Liver (tissue), 9 donors: ENCODE results near the gene PTH1R. TPM values are rescaled to one million over a fixed set of nuclear protein-coding genes. Genes with fewer than 3 reads are reported as not detected.

Experiments used
- DNase-seq: peaks from one replicate; pipeline ENCODE4 v3.0.0-alpha.2; 2017; ENCODE audit warnings: low spot score
- H3K27ac ChIP-seq, 2 donors: one replicate each; pipeline ENCODE4 v1.7.0; 2013; ENCODE audit warnings: inconsistent platforms in 2 of 2, low read length in 2 of 2, control low read depth in 1 of 2, low read depth in 1 of 2, mild to moderate bottlenecking in 1 of 2
- H3K27me3 ChIP-seq, 4 donors: one replicate each; pipeline versions ENCODE4 v1.6.1 to v1.7.0; 2013; ENCODE audit warnings: low read length in 3 of 4, inconsistent platforms in 1 of 4, mild to moderate bottlenecking in 1 of 4, moderate library complexity in 1 of 4; ENCODE audit not compliant: control insufficient read depth in 4 of 4, insufficient read depth in 4 of 4
- H3K36me3 ChIP-seq, 4 donors: one replicate each; pipeline versions ENCODE4 v1.6.1 to v1.7.0; 2013; ENCODE audit warnings: low read length in 3 of 4, mild to moderate bottlenecking in 3 of 4, low read depth in 1 of 4, moderate library complexity in 1 of 4; ENCODE audit not compliant: control insufficient read depth in 4 of 4, insufficient read depth in 3 of 4
- H3K4me1 ChIP-seq, 4 donors: one replicate each; pipeline versions ENCODE4 v1.6.1 to v1.7.0; 2013; ENCODE audit warnings: low read length in 3 of 4, mild to moderate bottlenecking in 3 of 4, moderate library complexity in 1 of 4; ENCODE audit not compliant: control insufficient read depth in 4 of 4, insufficient read depth in 4 of 4
- H3K4me3 ChIP-seq, 3 donors: one replicate each; pipeline versions ENCODE4 v1.6.1 to v1.7.0; 2013; ENCODE audit warnings: low read length in 3 of 3, control low read depth in 1 of 3, low read depth in 1 of 3, mild to moderate bottlenecking in 1 of 3
- H3K9ac ChIP-seq, 2 donors: one replicate each; pipeline ENCODE4 v1.7.0; 2013; ENCODE audit warnings: low read length in 2 of 2, mild to moderate bottlenecking in 2 of 2, moderate library complexity in 2 of 2, control low read depth in 1 of 2, low read depth in 1 of 2
- H3K9me3 ChIP-seq, 4 donors: one replicate each; pipeline versions ENCODE4 v1.6.1 to v1.7.0; 2013; ENCODE audit warnings: low read length in 3 of 4; ENCODE audit not compliant: control insufficient read depth in 4 of 4
- CTCF ChIP-seq: fragments of 150-350 bp; IDR thresholded peaks from 2 replicates; pipeline ENCODE4 v1.5.1; 2017; ENCODE audit warnings: improper control_type of control experiment, low read depth, low read length; ENCODE audit not compliant: missing input control
- EGR1 ChIP-seq, 2 donors: IDR thresholded peaks; 2 replicates each; pipeline ENCODE4 v1.6.1; 2016 to 2018; ENCODE audit warnings: antibody characterized with exemption in 2 of 2, low read depth in 2 of 2
- FOXA1 ChIP-seq: IDR thresholded peaks from 2 replicates; pipeline ENCODE4 v1.6.1; 2016; ENCODE audit warnings: antibody characterized with exemption
- FOXA2 ChIP-seq: IDR thresholded peaks from 2 replicates; pipeline ENCODE4 v1.6.1; 2016; ENCODE audit warnings: antibody characterized with exemption
- GABPA ChIP-seq, 2 donors: IDR thresholded peaks in 1 of 2; conservative IDR thresholded peaks in 1 of 2; 2 replicates each; pipeline ENCODE4 v1.6.1; 2016; ENCODE audit warnings: antibody characterized with exemption in 2 of 2, mild to moderate bottlenecking in 1 of 2, moderate library complexity in 1 of 2
- HNF4A ChIP-seq, 2 donors: conservative IDR thresholded peaks; 2 replicates each; pipeline ENCODE4 v1.6.1; 2016; ENCODE audit warnings: antibody characterized with exemption in 2 of 2, mild to moderate bottlenecking in 2 of 2
- HNF4G ChIP-seq: IDR thresholded peaks from 2 replicates; pipeline ENCODE4 v1.6.1; 2016; ENCODE audit warnings: antibody characterized with exemption
- JUND ChIP-seq, 2 donors: IDR thresholded peaks; 2 replicates each; pipeline ENCODE4 v1.6.1; 2016; ENCODE audit warnings: antibody characterized with exemption in 2 of 2
- MAX ChIP-seq: IDR thresholded peaks from 2 replicates; pipeline ENCODE4 v1.6.1; 2016; ENCODE audit warnings: antibody characterized with exemption
- RAD21 ChIP-seq, 2 donors: IDR thresholded peaks; 2 replicates each; pipeline ENCODE4 v1.6.1; 2016; ENCODE audit warnings: antibody characterized with exemption in 2 of 2, mild to moderate bottlenecking in 2 of 2
- RXRA ChIP-seq, 2 donors: IDR thresholded peaks; 2 replicates each; pipeline ENCODE4 v1.6.1; 2017 to 2018; ENCODE audit warnings: antibody characterized with exemption in 2 of 2, mild to moderate bottlenecking in 1 of 2
- SP1 ChIP-seq: IDR thresholded peaks from 2 replicates; pipeline ENCODE4 v1.6.1; 2018; ENCODE audit warnings: antibody characterized with exemption, mild to moderate bottlenecking
- TAF1 ChIP-seq: conservative IDR thresholded peaks from 2 replicates; pipeline ENCODE4 v1.6.1; 2016; ENCODE audit warnings: antibody characterized with exemption, mild to moderate bottlenecking
- YY1 ChIP-seq: IDR thresholded peaks from 2 replicates; pipeline ENCODE4 v1.6.1; 2016; ENCODE audit warnings: antibody characterized with exemption, mild to moderate bottlenecking
- ZBTB33 ChIP-seq: IDR thresholded peaks from 2 replicates; pipeline ENCODE4 v1.6.1; 2016; ENCODE audit warnings: antibody characterized with exemption
- WGBS: extraction: QIAGEN DNeasy Blood & Tissue Kit; methylation state at CpG from one replicate; pipeline ENCODE4 v1.1.7; 2013; 5-methylcytosine and 5-hydroxymethylcytosine counted together
- polyA plus RNA-seq, 2 donors: library from polyadenylated mRNA; stranded (reverse) in 1 of 2; unstranded in 1 of 2; fragments of 200-250 nt in 1 of 2; fragments of >200 nt in 1 of 2; fragmentation: Nextera tagmentation in 1 of 2; extraction: Ambion mirVana in 1 of 2; gene quantifications; one replicate each; pipeline versions ENCODE4 v1.2.1 to v1.2.3, GENCODE V29; 2013 to 2015
- total RNA-seq, 2 donors: library from RNA; depleted of rRNA; stranded (reverse); fragments of >200 nt; gene quantifications; one replicate each; pipeline ENCODE4 v1.2.3, GENCODE V29; 2014
- TF ChIP-seq, protein P1 (sequence below): IDR thresholded peaks from 2 replicates; pipeline ENCODE4 v1.6.1; 2016; ENCODE audit warnings: antibody characterized with exemption, mild to moderate bottlenecking
- TF ChIP-seq, protein P2 (sequence below): IDR thresholded peaks from 2 replicates; pipeline ENCODE4 v1.6.1; 2016; ENCODE audit warnings: antibody characterized with exemption
- donor health status: healthy.
- donor health status: healthy.
- donor health status: healthy.
- donor health status: healthy.
- donor health status: healthy.

Gene PTH1R
- total and polyA plus RNA-seq, 4 donors, result 7.2 to 28.4 (median 23.6) TPM

- Histone ChIP-seq H3K36me3 (no peaks in the 10 kb centered on the region), H3K9me3 (no peaks in the 10 kb centered on the region), H3K27ac (no peak overlapping the region), H3K4me3 (no peak overlapping the region), H3K27me3 (no peaks in the 10 kb centered on the region), H3K9ac (no peak overlapping the region), H3K4me1 (peaks cover 2 to 19% (median 5%) of the 10 kb centered on the region in 4 donors)
- 88% methylated on average over 6 of the region's 6 CpGs for WGBS
- DNase-seq, result no peak
- no peak for TF ChIP-seq RAD21 (IDR thresholded peaks at IDR 0.05)
- TF ChIP-seq HNF4A (conservative IDR thresholded peaks at IDR 0.05), result no peak
- TF ChIP-seq MAX, result no peak
- TF ChIP-seq CTCF, result no peak
- no peak for TF ChIP-seq TAF1
- no peak for TF ChIP-seq FOXA1
- no peak for TF ChIP-seq JUND (IDR thresholded peaks at IDR 0.05)
- TF ChIP-seq, protein P1, sequence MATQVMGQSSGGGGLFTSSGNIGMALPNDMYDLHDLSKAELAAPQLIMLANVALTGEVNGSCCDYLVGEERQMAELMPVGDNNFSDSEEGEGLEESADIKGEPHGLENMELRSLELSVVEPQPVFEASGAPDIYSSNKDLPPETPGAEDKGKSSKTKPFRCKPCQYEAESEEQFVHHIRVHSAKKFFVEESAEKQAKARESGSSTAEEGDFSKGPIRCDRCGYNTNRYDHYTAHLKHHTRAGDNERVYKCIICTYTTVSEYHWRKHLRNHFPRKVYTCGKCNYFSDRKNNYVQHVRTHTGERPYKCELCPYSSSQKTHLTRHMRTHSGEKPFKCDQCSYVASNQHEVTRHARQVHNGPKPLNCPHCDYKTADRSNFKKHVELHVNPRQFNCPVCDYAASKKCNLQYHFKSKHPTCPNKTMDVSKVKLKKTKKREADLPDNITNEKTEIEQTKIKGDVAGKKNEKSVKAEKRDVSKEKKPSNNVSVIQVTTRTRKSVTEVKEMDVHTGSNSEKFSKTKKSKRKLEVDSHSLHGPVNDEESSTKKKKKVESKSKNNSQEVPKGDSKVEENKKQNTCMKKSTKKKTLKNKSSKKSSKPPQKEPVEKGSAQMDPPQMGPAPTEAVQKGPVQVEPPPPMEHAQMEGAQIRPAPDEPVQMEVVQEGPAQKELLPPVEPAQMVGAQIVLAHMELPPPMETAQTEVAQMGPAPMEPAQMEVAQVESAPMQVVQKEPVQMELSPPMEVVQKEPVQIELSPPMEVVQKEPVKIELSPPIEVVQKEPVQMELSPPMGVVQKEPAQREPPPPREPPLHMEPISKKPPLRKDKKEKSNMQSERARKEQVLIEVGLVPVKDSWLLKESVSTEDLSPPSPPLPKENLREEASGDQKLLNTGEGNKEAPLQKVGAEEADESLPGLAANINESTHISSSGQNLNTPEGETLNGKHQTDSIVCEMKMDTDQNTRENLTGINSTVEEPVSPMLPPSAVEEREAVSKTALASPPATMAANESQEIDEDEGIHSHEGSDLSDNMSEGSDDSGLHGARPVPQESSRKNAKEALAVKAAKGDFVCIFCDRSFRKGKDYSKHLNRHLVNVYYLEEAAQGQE, result no peak
- TF ChIP-seq RXRA (IDR thresholded peaks at IDR 0.05), result no peak
- no peak for TF ChIP-seq YY1
- no peak for TF ChIP-seq ZBTB33
- no peak for TF ChIP-seq HNF4G
- TF ChIP-seq GABPA (IDR thresholded peaks at IDR 0.05 in 1 of 2, conservative IDR thresholded peaks at IDR 0.05 in 1 of 2), result no peak
- no peak for TF ChIP-seq SP1
- TF ChIP-seq, protein P2, sequence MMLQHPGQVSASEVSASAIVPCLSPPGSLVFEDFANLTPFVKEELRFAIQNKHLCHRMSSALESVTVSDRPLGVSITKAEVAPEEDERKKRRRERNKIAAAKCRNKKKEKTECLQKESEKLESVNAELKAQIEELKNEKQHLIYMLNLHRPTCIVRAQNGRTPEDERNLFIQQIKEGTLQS, result no peak
- TF ChIP-seq EGR1 (IDR thresholded peaks at IDR 0.05; ENCODE audit: low read depth in 2 of 2), result no peak
- TF ChIP-seq FOXA2, result no peak
Observed at GRCh38 chr3:46894256-46894655, 16.7 kb downstream of the PTH1R start.
